T47D (cell line): ENCODE measurements around the gene GNG4.
"Not testable (repeated sequence)": the region's sequence is repeated elsewhere in the genome, so short reads cannot be mapped to it uniquely, and the experiment has no call there.

Experiments
- DNase-seq, 2 experiments: peaks; one replicate each; pipeline versions ENCODE4 v3.0.0 to v3.0.0-alpha.2; 2011 to 2012; ENCODE audit warnings: low read depth in 1 of 2, low spot score in 1 of 2
- JUND ChIP-seq: IDR thresholded peaks from 2 replicates; pipeline ENCODE4 v1.6.1; 2012; ENCODE audit warnings: low read depth
- in situ Hi-C: cut with HindIII; loops from 2 replicates; pipeline ENCODE4 v1.10.0; 2016; ENCODE audit warnings: low sequenced_read_pairs, low pct_unique_long_range_greater_than_20kb

GNG4 gene

DNA sequence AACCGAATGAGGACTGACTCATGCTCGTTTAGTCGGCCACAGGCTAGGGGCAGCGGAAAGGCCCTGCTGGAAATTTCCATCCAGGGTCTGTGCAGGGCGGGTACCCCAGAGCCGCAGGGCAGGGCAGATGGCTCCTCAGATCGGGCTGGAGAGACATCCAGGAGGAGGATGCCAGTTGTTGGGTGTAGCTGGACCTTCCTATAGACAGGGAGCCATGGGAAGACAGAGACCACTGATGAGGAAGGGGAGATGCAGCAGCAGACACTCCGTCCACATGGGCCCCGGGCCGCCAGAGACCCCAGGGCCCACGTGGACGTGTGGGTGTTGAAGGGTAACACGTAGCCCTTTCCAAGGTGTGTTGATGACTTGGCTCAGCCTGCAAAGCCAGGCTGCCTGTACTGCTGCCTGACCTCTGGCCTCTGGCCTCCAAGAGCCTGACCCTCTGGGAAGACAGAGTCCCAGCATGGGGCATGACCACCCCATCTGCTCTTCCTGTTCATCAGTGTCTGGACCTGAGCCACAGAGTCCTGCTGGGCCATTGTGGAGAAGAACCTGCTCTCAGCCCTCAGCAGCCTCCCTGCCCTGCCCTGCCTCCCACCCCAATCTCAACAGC lies 4.8 kb downstream of the GNG4 start:
- DNase-seq, result no peak
- TF ChIP-seq JUND, result no peak
- in situ Hi-C loops, result no loop called here

DNA sequence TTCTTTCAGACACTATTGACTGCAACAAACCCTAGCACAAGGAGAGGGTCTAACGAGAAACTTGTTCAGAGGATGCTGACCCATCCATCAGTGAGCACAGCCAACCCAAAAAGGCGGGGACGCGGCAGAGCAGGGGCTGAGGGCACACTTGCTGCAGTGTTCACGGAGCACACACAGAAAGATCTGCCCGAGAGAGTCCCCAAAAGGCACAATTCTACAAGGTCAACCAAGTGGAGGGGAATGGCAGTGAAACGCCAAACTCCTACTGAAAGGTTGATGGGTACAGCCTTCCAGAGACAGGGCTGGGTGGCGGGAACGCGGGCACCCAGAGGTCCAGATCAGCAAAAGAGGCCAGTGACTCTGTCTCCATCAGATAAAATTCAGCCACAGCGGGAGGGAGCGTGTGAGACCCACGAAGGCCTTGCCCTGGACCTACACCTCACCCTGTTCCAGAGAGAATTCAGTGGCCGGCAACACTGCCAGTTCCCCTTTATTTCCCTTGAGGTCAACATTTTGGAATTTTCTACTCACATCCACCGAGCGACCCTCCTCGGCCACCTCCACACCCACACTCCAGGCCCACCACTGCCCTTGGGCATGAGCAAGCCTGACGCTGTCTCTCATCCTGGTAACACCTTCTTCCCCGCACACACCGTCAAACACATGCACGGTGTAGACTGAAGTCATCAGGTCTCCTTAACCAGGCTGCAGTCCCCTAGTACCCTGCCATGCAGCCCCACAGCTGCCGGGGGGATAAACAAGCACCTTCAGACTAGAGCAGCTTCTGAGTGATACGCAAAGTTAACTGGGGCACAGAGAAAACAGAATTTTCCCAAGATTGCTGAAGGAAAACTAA lies 5.5 kb downstream of the GNG4 start:
- DNase-seq, result no peak
- in situ Hi-C loops, result no loop called here
- TF ChIP-seq JUND, result no peak

DNA sequence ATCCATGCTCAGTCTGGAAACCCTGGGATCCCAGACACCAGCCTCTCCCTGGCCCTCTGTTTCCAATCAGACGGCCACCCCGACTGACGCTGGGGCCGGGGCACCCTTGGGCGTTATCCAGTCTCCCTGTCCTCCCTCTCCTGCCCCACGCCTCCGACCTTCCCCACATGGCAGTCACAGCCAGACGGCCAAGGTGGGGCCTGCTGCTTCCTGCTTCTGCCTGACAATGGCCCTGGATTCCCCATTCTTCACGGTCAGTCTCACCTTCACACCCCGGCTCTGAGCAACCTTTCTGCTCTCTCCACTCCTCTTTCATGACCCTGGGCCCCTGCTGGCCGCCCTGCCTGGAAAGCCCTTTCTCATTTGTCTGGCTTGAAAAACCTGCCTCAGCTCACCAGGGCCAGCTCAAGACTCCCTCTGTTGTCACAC lies 6.6 kb downstream of the GNG4 start:
- DNase-seq, result no peak
- in situ Hi-C loops, result no loop called here
- no peak for TF ChIP-seq JUND

DNA sequence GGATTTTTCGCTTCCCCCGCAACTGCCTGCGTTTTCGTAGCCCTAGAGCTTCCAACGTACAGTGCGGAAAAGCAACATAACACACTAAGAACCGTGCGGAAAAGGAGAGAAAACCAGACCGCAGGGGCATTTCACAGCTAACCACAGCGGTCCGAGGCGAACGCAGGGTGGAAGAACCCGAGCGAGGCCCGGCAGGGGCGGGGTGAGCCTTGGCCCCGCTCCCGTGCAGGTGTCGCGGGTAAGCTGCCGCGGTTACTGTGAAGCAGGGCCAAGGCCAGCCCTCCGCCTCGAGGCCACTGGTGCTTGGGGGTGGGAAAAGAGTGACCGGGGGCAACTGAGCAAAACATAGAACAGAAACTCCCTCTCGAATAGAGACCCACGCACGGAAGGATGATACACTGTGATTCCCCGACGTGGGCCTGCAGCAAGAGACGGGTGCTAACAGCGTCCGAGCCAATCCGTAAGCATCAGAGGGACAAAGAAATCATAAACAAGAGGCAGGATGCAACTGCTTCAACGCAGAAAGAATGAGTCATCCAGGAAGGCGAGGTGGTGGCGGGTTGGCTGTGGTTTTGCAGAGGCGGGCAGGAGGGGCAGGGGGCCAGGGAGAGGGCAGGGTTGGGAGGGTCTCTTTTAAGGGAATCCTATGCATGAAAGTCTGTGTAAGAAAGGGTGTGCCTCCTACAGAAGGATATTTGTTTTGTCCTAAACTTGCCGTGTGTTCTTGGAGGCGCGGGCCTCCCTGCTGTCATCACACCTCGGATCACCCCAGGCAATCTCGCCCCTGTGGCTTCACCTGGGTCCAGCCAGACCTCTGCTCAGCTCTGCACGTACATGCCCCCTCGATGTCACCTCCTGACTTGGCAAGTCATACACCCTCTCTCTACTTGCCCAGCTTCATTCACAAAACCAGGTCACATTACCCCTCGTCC lies 7.3 kb downstream of the GNG4 start:
- no peak for DNase-seq
- TF ChIP-seq JUND, result no peak
- in situ Hi-C loops, result no loop called here

DNA sequence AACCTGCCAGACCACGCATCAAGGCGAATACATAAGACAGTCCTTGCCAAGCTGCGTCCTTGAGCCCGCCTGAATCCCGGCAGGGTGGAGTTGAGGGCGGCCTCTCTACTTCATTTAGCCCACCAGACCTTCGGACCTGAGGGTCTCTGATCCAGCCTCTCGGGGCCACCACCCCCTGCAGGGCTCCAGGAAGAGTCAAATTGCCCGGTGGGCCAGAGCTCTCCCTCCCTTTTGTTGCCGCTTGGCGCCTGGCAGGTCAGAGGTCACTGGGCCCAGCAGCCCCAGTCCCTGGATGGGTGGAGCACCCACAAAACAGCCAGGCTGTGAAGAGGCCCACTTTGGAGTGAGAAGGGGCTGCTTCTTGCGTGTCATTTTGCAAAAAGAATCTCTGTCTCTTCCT lies 9.0 kb downstream of the GNG4 start:
- no peak for DNase-seq
- in situ Hi-C loops, result no loop called here
- no peak for TF ChIP-seq JUND

DNA sequence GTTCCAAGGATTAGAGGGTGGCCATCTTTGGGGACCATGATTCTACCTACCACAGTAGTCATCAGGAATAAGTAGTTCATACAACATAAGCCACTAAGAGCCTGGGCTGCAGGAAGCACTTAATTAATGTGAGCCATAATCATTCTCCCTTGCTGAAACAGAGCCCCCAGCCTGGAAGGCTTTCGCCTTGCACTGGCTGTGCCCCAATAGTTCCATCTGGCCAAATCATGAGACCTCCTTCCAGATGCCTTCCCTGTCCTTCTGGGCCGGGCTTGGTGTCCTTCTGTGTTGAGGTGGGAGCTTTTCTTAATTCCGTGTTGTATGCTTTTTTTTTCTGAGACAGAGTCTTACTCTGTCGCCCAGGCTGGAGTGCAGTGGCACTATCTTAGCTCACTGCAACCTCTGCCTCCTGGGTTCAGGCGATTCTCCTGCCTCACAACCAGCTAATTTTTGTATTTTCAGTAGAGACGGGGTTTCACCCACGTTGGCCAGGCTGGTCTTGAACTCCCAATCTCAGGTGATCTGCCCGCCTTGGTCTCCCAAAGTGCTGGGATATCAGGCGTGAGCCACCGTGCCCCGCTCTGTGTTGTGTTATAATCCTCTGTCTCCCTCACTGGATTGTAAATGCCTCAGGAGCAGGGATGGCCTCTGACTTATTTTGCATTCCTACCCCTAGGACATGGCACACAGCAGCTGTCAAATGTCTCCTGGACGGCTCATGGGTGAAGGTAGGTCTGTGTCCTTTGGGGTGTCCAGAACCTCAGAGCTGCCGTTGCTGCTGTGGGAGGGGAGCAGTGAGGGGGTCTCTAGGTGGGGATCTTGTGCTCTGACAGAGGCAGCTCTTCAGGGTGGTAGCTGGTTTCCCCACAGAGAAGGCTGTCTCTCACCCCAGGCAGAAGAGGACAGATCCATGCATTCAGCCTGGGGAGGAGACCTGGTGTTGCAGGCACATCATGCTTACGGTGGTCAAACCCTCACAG lies 10.1 kb downstream of the GNG4 start:
- in situ Hi-C loops, result no loop called here
- no peak for TF ChIP-seq JUND
- no peak for DNase-seq

DNA sequence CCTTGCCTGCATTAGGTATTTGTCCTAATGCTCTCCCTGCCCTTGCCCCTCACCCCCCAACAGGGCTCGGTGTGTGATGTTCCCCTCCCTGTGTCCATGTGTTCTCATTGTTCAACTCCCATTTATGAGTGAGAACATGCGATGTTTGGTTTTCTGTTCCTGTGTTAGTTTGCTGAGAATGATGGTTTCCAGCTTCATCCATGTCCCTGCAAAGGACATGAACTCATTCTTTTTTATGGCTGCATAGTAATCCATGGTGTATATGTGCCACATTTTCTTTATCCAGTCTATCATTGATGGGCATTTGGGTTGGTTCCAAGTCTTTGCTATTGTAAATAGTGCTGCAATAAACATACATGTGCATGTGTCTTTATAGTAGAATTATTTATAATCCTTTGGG lies 11.0 kb downstream of the GNG4 start:
- in situ Hi-C loops, DNase-seq: not testable (repeated sequence)

DNA sequence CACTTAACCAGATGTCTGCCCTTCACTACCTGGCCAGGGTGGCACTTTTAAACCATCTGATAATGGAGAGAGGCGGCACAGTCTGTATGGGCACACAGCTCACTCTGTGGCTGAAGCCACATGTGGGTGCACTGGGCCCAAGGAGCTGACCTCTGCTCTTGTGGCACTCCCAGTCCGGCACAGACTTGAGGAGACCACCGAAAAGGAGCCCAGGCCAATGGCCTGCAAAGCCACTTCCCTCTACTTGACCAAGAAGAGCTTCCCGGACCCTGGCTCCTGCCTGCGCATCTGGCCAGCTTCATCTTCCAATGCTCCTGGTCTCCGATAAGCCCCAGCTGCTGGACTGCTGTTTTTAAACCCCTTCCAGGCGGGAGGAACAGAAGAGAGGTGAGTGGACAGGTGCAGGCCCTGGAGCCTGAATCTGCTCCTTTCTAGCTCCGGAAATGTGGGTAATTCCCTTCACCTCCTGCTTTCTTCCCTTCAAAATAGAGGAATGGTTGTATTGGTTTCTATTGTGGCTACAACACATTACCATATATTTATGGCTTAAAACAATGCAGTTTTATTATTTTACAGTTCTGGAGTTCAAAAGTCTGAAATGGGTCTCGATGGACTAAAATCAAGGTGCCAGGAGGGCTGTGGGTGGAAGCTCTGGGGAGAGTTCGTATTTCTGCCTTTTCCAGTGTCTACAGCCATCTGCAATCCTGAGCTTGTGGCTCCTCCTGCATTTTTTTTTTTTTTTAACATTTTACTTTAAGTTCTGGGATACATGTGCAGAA lies 11.6 kb downstream of the GNG4 start:
- TF ChIP-seq JUND, result no peak

DNA sequence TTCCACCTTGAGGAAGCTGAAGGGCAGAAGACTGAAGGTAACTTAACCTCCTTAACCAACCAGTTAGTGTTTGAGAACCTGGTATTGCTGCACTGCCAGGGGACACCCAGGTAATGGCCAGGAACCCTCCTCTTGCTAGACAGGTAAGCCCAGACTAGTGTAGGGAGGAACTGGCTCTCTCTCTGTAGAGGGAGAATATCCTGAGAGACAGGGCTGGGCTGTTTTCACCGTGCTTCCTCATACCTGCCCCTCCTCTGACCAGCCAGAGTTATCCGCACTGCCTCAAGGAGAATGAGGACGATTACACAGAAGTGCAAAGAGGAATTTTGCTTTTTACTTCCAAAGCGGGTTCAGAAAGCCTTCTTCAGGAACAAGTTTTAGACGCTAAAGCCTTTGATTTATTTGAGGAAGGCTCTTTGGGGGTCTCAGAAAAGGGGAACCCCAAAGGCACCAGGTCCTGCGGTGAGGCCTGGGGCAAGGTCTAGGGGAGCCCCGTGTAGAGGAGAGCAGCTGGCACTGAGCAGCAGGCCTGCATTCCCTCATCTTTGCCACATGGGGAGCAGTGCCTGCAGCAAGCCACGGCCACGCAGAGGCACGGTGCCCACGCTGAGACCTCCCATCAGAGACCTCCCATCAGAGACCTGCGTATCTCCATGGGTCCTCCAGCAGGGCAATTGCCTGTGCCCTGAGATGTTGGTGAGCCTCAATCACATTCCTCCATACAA lies 13.5 kb downstream of the GNG4 start:
- peak; percentile 65 to 93 for DNase-seq
- in situ Hi-C loops, result no loop called here
- TF ChIP-seq JUND, result no peak; the same call in 1 of the 2 replicates

More for the DNA sequence above, 11.6 kb downstream of the GNG4 start:
- no peak for DNase-seq
- in situ Hi-C loops, result no loop called here

DNA sequence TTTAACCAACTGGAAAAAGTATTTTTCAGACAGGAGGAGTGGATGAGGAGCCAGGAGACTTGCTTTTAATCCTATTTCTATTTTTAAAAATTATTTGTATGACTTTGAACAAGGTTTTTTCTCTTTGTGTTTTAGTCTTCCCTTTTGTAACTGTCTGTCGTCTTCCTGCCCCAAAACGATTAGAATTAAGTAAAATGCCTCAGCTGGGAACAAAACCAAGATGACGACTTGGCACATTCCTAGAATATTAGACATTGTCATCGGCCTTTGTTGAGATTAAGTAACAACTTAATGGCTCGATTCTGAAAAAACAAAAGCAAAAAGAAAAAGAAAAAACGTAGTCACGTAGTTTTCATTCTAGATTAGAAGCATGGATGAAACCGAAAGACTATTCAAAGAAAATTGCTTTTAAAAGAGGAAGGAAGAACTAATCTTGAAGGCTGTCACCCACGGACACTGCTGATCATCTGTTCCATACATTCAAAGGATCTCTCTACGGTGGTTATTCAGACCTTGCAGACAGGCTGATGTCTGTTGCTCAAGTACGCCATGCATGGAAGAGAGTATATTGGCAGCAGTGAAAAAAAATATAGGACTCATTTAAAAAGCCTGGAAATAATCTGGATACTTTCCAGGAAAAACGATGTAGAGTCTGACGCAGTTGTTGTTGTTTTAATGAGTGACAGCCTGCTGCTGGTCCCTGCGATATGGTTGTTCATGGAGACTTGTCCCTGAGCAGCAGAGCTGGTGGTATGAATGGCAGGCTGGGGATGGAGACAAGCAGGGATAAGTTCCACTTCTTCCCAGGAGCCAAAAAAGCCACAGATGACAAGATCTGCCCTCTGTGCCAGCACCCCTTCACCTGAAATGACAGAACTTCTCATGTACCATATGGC lies 16.8 kb downstream of the GNG4 start:
- DNase-seq, result no peak
- in situ Hi-C loops, result no loop called here
- TF ChIP-seq JUND, result no peak
